OCI-LY7 (cell line): ENCODE data around the gene FGF3. TPM values are rescaled to one million over a fixed set of nuclear protein-coding genes. Genes with fewer than 3 reads are reported as not detected.

Experiments used
- BruUV-seq: library from RNA; stranded (reverse); fragments of 400-500 nt; replicated peaks from 2 replicates; lab custom pipeline; 2021; lab: Mats Ljungman, UMichigan
- CTCF ChIA-PET: fragments of 300-600 bp; sonication (Branson Sonifier 250); formaldehyde crosslinking; loops from one replicate; lab custom pipeline; 2022; ENCODE audit warnings: antibody characterized with exemption; ENCODE audit not compliant: unreplicated experiment; lab: Charles Lee
- POLR2A ChIA-PET: fragments of 300-600 bp; sonication (Branson Sonifier 250); formaldehyde crosslinking; loops from one replicate; lab custom pipeline; 2022; ENCODE audit warnings: antibody characterized with exemption; lab: Charles Lee
- DNase-seq: peaks from one replicate; pipeline ENCODE4 v3.0.0-alpha.2; 2015; ENCODE audit warnings: low spot score
- H2AFZ ChIP-seq: fragments of 200-600 bp; sonication (generic), shearing (Covaris generic); 2 replicates; pipeline ENCODE4 v1.6.1; 2014; ENCODE audit warnings: mild to moderate bottlenecking, antibody characterized with exemption, low read length, moderate library complexity
- H3K27ac ChIP-seq: fragments of 200-600 bp; sonication (generic); 2 replicates; pipeline ENCODE4 v1.5.1; 2014; ENCODE audit warnings: mixed run types, low read depth, mild to moderate bottlenecking, moderate library complexity, low read length, inconsistent platforms; ENCODE audit not compliant: poor library complexity, severe bottlenecking
- H3K36me3 ChIP-seq: fragments of 200-600 bp; sonication (generic); 2 replicates; pipeline ENCODE4 v1.6.1; 2014; ENCODE audit warnings: mild to moderate bottlenecking, antibody characterized with exemption, low read length, moderate library complexity, mixed read lengths; ENCODE audit not compliant: insufficient read depth
- H3K4me1 ChIP-seq: fragments of 200-600 bp; sonication (generic); 2 replicates; pipeline ENCODE4 v1.5.1; 2014; ENCODE audit warnings: mild to moderate bottlenecking, low read length; ENCODE audit not compliant: insufficient read depth, poor library complexity, severe bottlenecking
- H3K4me2 ChIP-seq: fragments of 200-600 bp; sonication (generic); 2 replicates; pipeline ENCODE4 v1.6.1; 2014; ENCODE audit warnings: mild to moderate bottlenecking, low read length
- H3K4me3 ChIP-seq: fragments of 200-600 bp; sonication (generic); 2 replicates; pipeline ENCODE4 v1.5.1; 2014; ENCODE audit warnings: mild to moderate bottlenecking, low read depth, low read length; ENCODE audit not compliant: poor library complexity, severe bottlenecking
- H3K79me2 ChIP-seq: fragments of 200-600 bp; sonication (generic); 2 replicates; pipeline ENCODE4 v1.6.1; 2016; ENCODE audit warnings: low read depth, mild to moderate bottlenecking, low read length, moderate library complexity, mixed read lengths; ENCODE audit not compliant: insufficient read depth
- H3K9me2 ChIP-seq: fragments of 200-600 bp; sonication (generic); 2 replicates; pipeline ENCODE4 v1.6.1; 2016; ENCODE audit warnings: mild to moderate bottlenecking, low read length, mixed read lengths; ENCODE audit not compliant: insufficient read depth
- H3K9me3 ChIP-seq: fragments of 200-600 bp; sonication (generic); 2 replicates; pipeline ENCODE4 v1.6.1; 2014; ENCODE audit warnings: mild to moderate bottlenecking, mixed run types, low read length, mixed read lengths
- H4K20me1 ChIP-seq: fragments of 200-600 bp; sonication (generic); 2 replicates; pipeline ENCODE4 v1.6.1; 2014; ENCODE audit warnings: mild to moderate bottlenecking, antibody characterized with exemption, low read length, moderate library complexity, mixed read lengths; ENCODE audit not compliant: insufficient read depth
- CTCF ChIP-seq: fragments of 200-600 bp; sonication (generic); conservative IDR thresholded peaks from 2 replicates; pipeline ENCODE4 v1.5.1; 2014; ENCODE audit warnings: mild to moderate bottlenecking, antibody characterized with exemption, low read length, moderate library complexity, mixed read lengths
- EZH2phosphoT487 ChIP-seq: fragments of 200-600 bp; sonication (generic); IDR thresholded peaks from 2 replicates; pipeline ENCODE4 v1.6.1; 2018; ENCODE audit warnings: low read depth, borderline replicate concordance, mild to moderate bottlenecking, mixed run types, antibody characterized with exemption, low read length, moderate library complexity, mixed read lengths
- intact Hi-C: fragments of 100-400 bp; cut with micrococcal nuclease; formaldehyde crosslinking; loops from one replicate; pipeline ENCODE4 v1.10.0; 2022; ENCODE audit not compliant: unreplicated experiment
- total RNA-seq, 2 experiments: library from RNA; depleted of rRNA in 1 of 2; stranded (reverse); fragments of >200 nt in 1 of 2; shearing (Covaris generic) in 1 of 2; gene quantifications; 2 replicates each; pipeline ENCODE4 v1.2.3, GENCODE V29; 2014 to 2022

Gene FGF3
- total RNA-seq, 2 experiments from 2014 or later, result not detected

GRCh38 chr11:69802590-69802989, 16.6 kb downstream of the FGF3 start:
- ChIA-PET POLR2A (no interaction called here), CTCF (no interaction called here)
- intact Hi-C loops, result loop anchor here (5.0 kb wide), 1 partner anchor 85 kb away; no protein-coding TSS in a partner anchor
- Histone ChIP-seq H3K9me2 (no peaks in the 10 kb centered on the region), H3K4me3 (no peak overlapping the region), H3K79me2 (no peaks in the 10 kb centered on the region), H4K20me1 (no peaks in the 10 kb centered on the region), H3K9me3 (no peaks in the 10 kb centered on the region), H3K4me1 (no peaks in the 10 kb centered on the region), H3K36me3 (no peaks in the 10 kb centered on the region), H2AFZ (no peak overlapping the region), H3K27ac (no peak overlapping the region), H3K4me2 (no peak overlapping the region)
- TF ChIP-seq EZH2phosphoT487 (no peak), CTCF (no peak)
- no TSS peak for BruUV-seq
- no peak for DNase-seq

GRCh38 chr11:69801513-69802335, 17.5 kb downstream of the FGF3 start:
- Histone ChIP-seq H3K4me1 (no peaks in the 10 kb centered on the region), H3K36me3 (no peaks in the 10 kb centered on the region), H3K79me2 (no peaks in the 10 kb centered on the region), H3K27ac (no peak overlapping the region), H2AFZ (no peak overlapping the region), H4K20me1 (no peaks in the 10 kb centered on the region), H3K4me2 (no peak overlapping the region), H3K9me3 (no peaks in the 10 kb centered on the region), H3K4me3 (no peak overlapping the region), H3K9me2 (no peaks in the 10 kb centered on the region)
- no TSS peak for BruUV-seq
- peak; percentile 27 for DNase-seq
- TF ChIP-seq CTCF (peak; percentile 81), EZH2phosphoT487 (no peak)
- intact Hi-C loops, result loop anchor here (1.0 to 5.0 kb wide), 2 partner anchors 84 to 115 kb away; no protein-coding TSS in a partner anchor
- ChIA-PET POLR2A (interaction anchor here (0.7 kb wide), 1 partner anchor 33 kb away, joined by 3 read pairs; no protein-coding TSS in a partner anchor), CTCF (no interaction called here)

GRCh38 chr11:69800278-69800677, 18.9 kb downstream of the FGF3 start:
- no TSS peak for BruUV-seq
- intact Hi-C loops, result loop anchor here (5.0 kb wide), 1 partner anchor 83 kb away; no protein-coding TSS in a partner anchor
- Histone ChIP-seq H3K4me1 (no peaks in the 10 kb centered on the region), H3K79me2 (no peaks in the 10 kb centered on the region), H3K4me3 (no peak overlapping the region), H2AFZ (no peak overlapping the region), H3K9me3 (no peaks in the 10 kb centered on the region), H3K36me3 (no peaks in the 10 kb centered on the region), H3K27ac (no peak overlapping the region), H4K20me1 (no peaks in the 10 kb centered on the region), H3K4me2 (no peak overlapping the region), H3K9me2 (no peaks in the 10 kb centered on the region)
- no peak for TF ChIP-seq EZH2phosphoT487
- TF ChIP-seq CTCF, result no peak
- ChIA-PET POLR2A (no interaction called here), CTCF (no interaction called here)
- DNase-seq, result no peak
